Neural progenitor cell (in vitro differentiated cells): ENCODE measurements around the gene MAGI1. TPM values are rescaled to one million over a fixed set of nuclear protein-coding genes. Genes with fewer than 3 reads are reported as not detected.

Experiments
- DNase-seq: peaks from one replicate; pipeline ENCODE4 v3.0.0-alpha.2; 2016; ENCODE audit warnings: low spot score
- H2AFZ ChIP-seq: fragments of 200-600 bp; sonication (generic); replicated peaks from 2 replicates; pipeline ENCODE4 v1.6.1; 2016; ENCODE audit warnings: antibody characterized with exemption
- H3F3A ChIP-seq: fragments of 200-600 bp; sonication (generic); 2 replicates; pipeline ENCODE4 v1.6.1; 2016; ENCODE audit warnings: antibody characterized with exemption, low read depth
- H3K27ac ChIP-seq: fragments of 200-600 bp; sonication (generic); 2 replicates; pipeline ENCODE4 v1.5.1; 2016; ENCODE audit warnings: mild to moderate bottlenecking
- H3K27me3 ChIP-seq: fragments of 200-600 bp; sonication (generic); 2 replicates; pipeline ENCODE4 v1.6.1; 2016; ENCODE audit warnings: mild to moderate bottlenecking, moderate library complexity
- H3K36me3 ChIP-seq: fragments of 200-600 bp; sonication (generic); 2 replicates; pipeline ENCODE4 v1.5.1; 2016
- H3K4me1 ChIP-seq: fragments of 200-600 bp; sonication (generic); 2 replicates; pipeline ENCODE4 v1.6.1; 2016; ENCODE audit warnings: mixed run types
- H3K4me2 ChIP-seq: fragments of 200-600 bp; sonication (generic); 2 replicates; pipeline ENCODE4 v1.6.1; 2016
- H3K4me3 ChIP-seq: fragments of 200-600 bp; sonication (generic); 2 replicates; pipeline ENCODE4 v1.5.1; 2016
- H3K79me2 ChIP-seq: fragments of 200-600 bp; sonication (generic); 2 replicates; pipeline ENCODE4 v1.6.1; 2016; ENCODE audit warnings: low read depth
- H3K9ac ChIP-seq: fragments of 200-600 bp; sonication (generic); 2 replicates; pipeline ENCODE4 v1.6.1; 2016
- H3K9me3 ChIP-seq: fragments of 200-600 bp; sonication (generic); 2 replicates; pipeline ENCODE4 v1.5.1; 2016; ENCODE audit warnings: low read depth
- H4K20me1 ChIP-seq: fragments of 200-600 bp; sonication (generic); 2 replicates; pipeline ENCODE4 v1.6.1; 2016; ENCODE audit warnings: low read depth
- H3K27ac Mint-ChIP-seq: 3 replicates; pipeline ENCODE4 v1.8.0; 2021; ENCODE audit warnings: mixed read lengths
- H3K27me3 Mint-ChIP-seq: 2 replicates; pipeline ENCODE4 v1.8.0; 2022; ENCODE audit warnings: low read depth, mild to moderate bottlenecking, inconsistent platforms, moderate library complexity, mixed read lengths; ENCODE audit not compliant: insufficient read depth
- H3K36me3 Mint-ChIP-seq: 3 replicates; pipeline ENCODE4 v1.8.0; 2021; ENCODE audit warnings: mixed read lengths
- H3K4me1 Mint-ChIP-seq: 3 replicates; pipeline ENCODE4 v1.8.0; 2021; ENCODE audit warnings: mixed read lengths
- H3K4me3 Mint-ChIP-seq: 3 replicates; pipeline ENCODE4 v1.8.0; 2021; ENCODE audit warnings: mild to moderate bottlenecking, moderate library complexity, mixed read lengths
- H3K9me3 Mint-ChIP-seq: 3 replicates; pipeline ENCODE4 v1.8.0; 2020; ENCODE audit warnings: mixed read lengths
- CTCF ChIP-seq: fragments of 200-600 bp; sonication (generic); IDR thresholded peaks from 2 replicates; pipeline ENCODE4 v1.5.1; 2017; ENCODE audit warnings: antibody characterized with exemption, mild to moderate bottlenecking
- EZH2 ChIP-seq: fragments of 200-600 bp; sonication (generic); IDR thresholded peaks from 2 replicates; pipeline ENCODE4 v1.6.1; 2017; ENCODE audit warnings: antibody characterized with exemption, mild to moderate bottlenecking, moderate library complexity
- EZH2phosphoT487 ChIP-seq: fragments of 200-600 bp; sonication (generic); IDR thresholded peaks from 2 replicates; pipeline ENCODE4 v1.6.1; 2017; ENCODE audit warnings: antibody characterized with exemption
- total RNA-seq: library from RNA; depleted of rRNA; stranded (reverse); fragments of >200 nt; gene quantifications from 2 replicates; pipeline ENCODE4 v1.2.3, GENCODE V29; 2015; ENCODE audit warnings: low replicate concordance

Gene MAGI1
- total RNA-seq, 1 donor from 2014 or later, result 40.6 TPM

GRCh38 chr3:65623362-65623761 lies 415.4 kb downstream of the MAGI1 start:
- Histone ChIP-seq H2AFZ (no peak overlapping the region), H3K4me2 (no peak overlapping the region), H3K9me3 (no peaks in the 10 kb centered on the region), H3K79me2 (no peaks in the 10 kb centered on the region), H3K4me1 (no peaks in the 10 kb centered on the region), H3F3A (no peaks in the 10 kb centered on the region), H4K20me1 (no peaks in the 10 kb centered on the region), H3K36me3 (no peaks in the 10 kb centered on the region), H3K27me3 (no peaks in the 10 kb centered on the region), H3K9ac (no peak overlapping the region), H3K27ac (no peak overlapping the region), H3K4me3 (no peak overlapping the region)
- no peaks in the 10 kb centered on the region for H3K27me3 Mint-ChIP-seq
- peaks cover 31% of the 10 kb centered on the region for H3K4me1 Mint-ChIP-seq
- no peak for DNase-seq
- no peak overlapping the region for H3K27ac Mint-ChIP-seq
- no peaks in the 10 kb centered on the region for H3K9me3 Mint-ChIP-seq
- no peak overlapping the region for H3K4me3 Mint-ChIP-seq
- TF ChIP-seq CTCF (no peak), EZH2 (no peak), EZH2phosphoT487 (no peak)
- no peaks in the 10 kb centered on the region for H3K36me3 Mint-ChIP-seq

GRCh38 chr3:65619888-65620287 lies 418.8 kb downstream of the MAGI1 start:
- H3K36me3 Mint-ChIP-seq, result no peaks in the 10 kb centered on the region

GRCh38 chr3:65619451-65619881 lies 419.3 kb downstream of the MAGI1 start:
- Histone ChIP-seq H3K36me3 (no peaks in the 10 kb centered on the region), H3K9me3 (no peaks in the 10 kb centered on the region), H3K4me3 (no peak overlapping the region), H3F3A (no peaks in the 10 kb centered on the region), H3K4me1 (peaks cover 3% of the 10 kb centered on the region), H3K27me3 (no peaks in the 10 kb centered on the region), H4K20me1 (no peaks in the 10 kb centered on the region), H3K4me2 (no peak overlapping the region), H2AFZ (no peak overlapping the region), H3K79me2 (no peaks in the 10 kb centered on the region), H3K9ac (no peak overlapping the region), H3K27ac (no peak overlapping the region)
- H3K36me3 Mint-ChIP-seq, result no peaks in the 10 kb centered on the region
- peak overlapping the region; percentile 63 for H3K4me3 Mint-ChIP-seq
- peak overlapping the region; percentile 72 for H3K27ac Mint-ChIP-seq
- no peaks in the 10 kb centered on the region for H3K9me3 Mint-ChIP-seq
- no peak for DNase-seq
- no peaks in the 10 kb centered on the region for H3K27me3 Mint-ChIP-seq
- peaks cover 45% of the 10 kb centered on the region for H3K4me1 Mint-ChIP-seq
- TF ChIP-seq CTCF (no peak), EZH2phosphoT487 (no peak), EZH2 (no peak)

More at GRCh38 chr3:65619888-65620287, 418.8 kb downstream of the MAGI1 start:
- Histone ChIP-seq H4K20me1 (no peaks in the 10 kb centered on the region), H3K4me1 (peaks cover 3% of the 10 kb centered on the region), H3K27me3 (no peaks in the 10 kb centered on the region), H3K4me3 (no peak overlapping the region), H3K27ac (no peak overlapping the region), H3K9me3 (no peaks in the 10 kb centered on the region), H2AFZ (no peak overlapping the region), H3K4me2 (no peak overlapping the region), H3F3A (no peaks in the 10 kb centered on the region), H3K79me2 (no peaks in the 10 kb centered on the region), H3K9ac (no peak overlapping the region), H3K36me3 (no peaks in the 10 kb centered on the region)
- no peak overlapping the region for H3K4me3 Mint-ChIP-seq
- H3K27me3 Mint-ChIP-seq, result no peaks in the 10 kb centered on the region
- TF ChIP-seq EZH2 (no peak), EZH2phosphoT487 (no peak), CTCF (no peak)
- H3K4me1 Mint-ChIP-seq, result peaks cover 45% of the 10 kb centered on the region
- H3K9me3 Mint-ChIP-seq, result no peaks in the 10 kb centered on the region
- no peak for DNase-seq
- H3K27ac Mint-ChIP-seq, result peak overlapping the region; percentile 72
